Keratinocyte (primary cell): ENCODE data around the gene DEPDC5.

Source experiments
- EZH2 ChIP-seq: IDR thresholded peaks from one replicate; pipeline ENCODE4 v1.6.1; 2012; ENCODE audit warnings: inconsistent platforms, mild to moderate bottlenecking, low read length, moderate library complexity
- TF ChIP-seq, protein P1 (sequence below), 3 experiments: IDR thresholded peaks in 1 of 3; conservative IDR thresholded peaks in 1 of 3; optimal IDR thresholded peaks in 1 of 3; 2 replicates in 2 of 3; 3 replicates in 1 of 3; pipeline versions ENCODE3 to v1.5.1; 2011; ENCODE audit warnings: low read length in 3 of 3, mild to moderate bottlenecking in 3 of 3, moderate library complexity in 2 of 3, control low read depth in 1 of 3, inconsistent platforms in 1 of 3; ENCODE audit not compliant: insufficient read depth in 2 of 3; ENCODE audit errors: extremely low read depth in 1 of 3

DNA sequence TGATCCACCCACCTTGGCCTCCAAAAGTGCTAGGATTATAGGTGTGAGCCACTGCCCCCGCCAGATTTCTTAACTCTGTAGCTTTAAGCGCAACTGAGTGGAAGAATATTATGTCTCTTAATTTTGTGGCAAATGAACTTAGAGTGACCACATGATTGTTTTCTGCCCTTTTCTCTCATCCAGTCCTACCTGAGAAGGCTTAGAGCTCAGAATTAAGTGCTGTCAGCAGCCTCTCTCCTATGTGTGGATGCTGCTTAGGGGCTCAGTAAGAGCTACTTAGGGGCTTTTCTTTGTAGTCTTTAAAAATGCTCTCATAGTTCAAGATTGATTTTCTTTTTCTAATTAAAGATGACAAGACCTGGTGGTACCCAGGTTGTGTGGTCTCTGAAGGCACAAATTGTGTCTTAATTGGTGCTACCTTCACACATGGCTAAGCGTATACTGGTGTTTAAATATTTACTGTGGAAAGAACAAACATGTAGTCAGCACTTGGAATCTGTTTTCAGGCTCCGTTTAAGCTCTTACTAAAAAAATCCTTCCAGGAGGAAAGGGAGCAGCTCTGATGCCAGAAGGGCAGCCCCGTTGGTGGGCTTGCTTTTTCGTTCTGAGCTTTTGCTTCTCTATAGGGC, 59.3 kb downstream of the DEPDC5 start:
- no peak for TF ChIP-seq EZH2
- TF ChIP-seq, protein P1, sequence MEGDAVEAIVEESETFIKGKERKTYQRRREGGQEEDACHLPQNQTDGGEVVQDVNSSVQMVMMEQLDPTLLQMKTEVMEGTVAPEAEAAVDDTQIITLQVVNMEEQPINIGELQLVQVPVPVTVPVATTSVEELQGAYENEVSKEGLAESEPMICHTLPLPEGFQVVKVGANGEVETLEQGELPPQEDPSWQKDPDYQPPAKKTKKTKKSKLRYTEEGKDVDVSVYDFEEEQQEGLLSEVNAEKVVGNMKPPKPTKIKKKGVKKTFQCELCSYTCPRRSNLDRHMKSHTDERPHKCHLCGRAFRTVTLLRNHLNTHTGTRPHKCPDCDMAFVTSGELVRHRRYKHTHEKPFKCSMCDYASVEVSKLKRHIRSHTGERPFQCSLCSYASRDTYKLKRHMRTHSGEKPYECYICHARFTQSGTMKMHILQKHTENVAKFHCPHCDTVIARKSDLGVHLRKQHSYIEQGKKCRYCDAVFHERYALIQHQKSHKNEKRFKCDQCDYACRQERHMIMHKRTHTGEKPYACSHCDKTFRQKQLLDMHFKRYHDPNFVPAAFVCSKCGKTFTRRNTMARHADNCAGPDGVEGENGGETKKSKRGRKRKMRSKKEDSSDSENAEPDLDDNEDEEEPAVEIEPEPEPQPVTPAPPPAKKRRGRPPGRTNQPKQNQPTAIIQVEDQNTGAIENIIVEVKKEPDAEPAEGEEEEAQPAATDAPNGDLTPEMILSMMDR (optimal IDR thresholded peaks at IDR 0.05 in 1 of 3, IDR thresholded peaks at IDR 0.05 in 1 of 3, conservative IDR thresholded peaks at IDR 0.05 in 1 of 3; ENCODE audit: extremely low read depth in 1 of 3, insufficient read depth in 2 of 3, low read length in 3 of 3), result no peak
